Posterior cingulate gyrus (tissue), 11 donors: Measurements from ENCODE around the gene SERPINE3.

ENCODE experiments used
- DNase-seq, 10 donors: peaks; one replicate each; pipeline versions ENCODE4 v3.0.0 to v3.0.0-alpha.2; 2020 to 2021; ENCODE audit warnings: mixed read lengths in 3 of 10
- intact Hi-C: fragments of 100-400 bp; cut with DNase I; formaldehyde crosslinking; loops from one replicate; pipeline ENCODE4 v1.15.1; 2023

The SERPINE3 gene

GRCh38 chr13:51327961-51328360 lies 11.5 kb upstream of the SERPINE3 start:
- no peak for DNase-seq
- intact Hi-C loops, result no loop called here

- intact Hi-C loops, result no loop called here
- DNase-seq, result peak in 1 of 10 donors; percentile 66
These were observed 11.0 kb upstream of the SERPINE3 start for GRCh38 chr13:51328488-51328887.

GRCh38 chr13:51329606-51330005 lies 9.9 kb upstream of the SERPINE3 start:
- DNase-seq, result no peak
- intact Hi-C loops, result no loop called here

GRCh38 chr13:51330791-51331190 lies 8.7 kb upstream of the SERPINE3 start:
- intact Hi-C loops, result no loop called here
- peak in 2 of 10 donors; percentile 16 to 54 for DNase-seq

DNA sequence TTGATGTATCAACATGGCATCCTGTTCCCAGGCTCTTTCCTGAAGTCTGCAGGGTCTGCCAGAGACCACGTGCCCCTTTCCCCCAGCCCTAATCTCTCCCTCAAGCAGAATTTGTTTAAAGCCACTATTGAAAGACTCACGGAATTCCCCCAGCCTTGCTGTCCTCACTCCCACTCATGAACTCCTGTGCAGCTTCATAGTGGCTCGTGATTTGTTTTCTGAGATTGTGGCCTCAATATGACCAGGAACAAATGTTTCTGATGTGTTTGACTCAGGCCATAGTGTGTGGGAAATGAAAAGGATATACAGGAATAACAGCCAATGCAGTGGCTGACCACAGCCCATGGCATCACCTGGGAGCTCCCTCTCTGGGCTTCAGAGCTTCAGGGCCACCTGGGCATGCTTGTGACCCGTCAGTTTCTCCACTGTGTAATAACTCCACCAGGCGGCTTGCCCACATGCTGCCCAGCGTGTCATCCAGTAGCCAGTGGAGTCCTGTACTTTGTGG lies 8.1 kb upstream of the SERPINE3 start:
- intact Hi-C loops, result no loop called here
- DNase-seq, result no peak

GRCh38 chr13:51332566-51333361 lies 6.7 kb upstream of the SERPINE3 start:
- intact Hi-C loops, result no loop called here
- no peak for DNase-seq

DNA sequence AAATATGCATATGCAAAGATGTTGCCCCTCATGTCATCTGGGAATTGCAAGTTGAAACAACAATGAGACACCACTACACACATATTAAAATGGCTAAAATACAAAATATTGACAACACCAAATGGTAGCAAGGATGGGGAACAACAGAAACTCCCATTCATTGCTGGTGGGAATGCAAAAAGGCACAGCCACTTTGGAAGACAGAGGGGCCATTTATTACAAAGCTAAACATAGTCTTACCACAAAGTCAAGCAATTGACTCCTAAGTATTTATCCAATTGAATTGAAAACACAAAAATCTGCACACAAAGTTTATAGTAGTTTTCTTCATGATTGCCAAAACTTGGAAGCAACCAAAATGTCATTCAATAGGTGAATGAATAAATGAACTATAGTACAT lies 6.1 kb upstream of the SERPINE3 start:
- intact Hi-C loops, result no loop called here
- no peak for DNase-seq

- intact Hi-C loops, result no loop called here
- no peak for DNase-seq
These were observed 5.7 kb upstream of the SERPINE3 start for GRCh38 chr13:51333826-51334225.

GRCh38 chr13:51336746-51337145 lies 2.7 kb upstream of the SERPINE3 start:
- DNase-seq, result no peak
- intact Hi-C loops, result no loop called here

- no peak for DNase-seq
- intact Hi-C loops, result no loop called here
These were observed 651 bp downstream of the SERPINE3 start for GRCh38 chr13:51339952-51340732.

DNA sequence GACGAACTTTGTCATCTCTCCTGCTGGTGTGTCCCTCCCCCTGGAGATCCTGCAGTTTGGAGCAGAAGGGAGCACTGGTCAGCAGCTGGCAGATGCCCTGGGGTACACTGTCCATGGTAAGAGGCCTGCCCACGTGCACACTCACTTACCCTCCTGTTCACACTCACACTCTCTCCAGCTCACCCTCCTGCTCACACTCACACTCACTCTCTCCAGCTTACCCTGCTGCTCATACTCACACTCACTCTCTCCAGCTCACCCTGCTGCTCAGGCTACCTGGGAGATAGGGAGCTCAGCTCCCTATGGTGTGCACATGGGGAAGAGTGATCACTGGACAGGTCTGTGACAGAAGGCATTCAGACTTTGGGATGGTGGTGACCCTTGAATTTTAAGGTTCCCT lies 1.7 kb downstream of the SERPINE3 start:
- no peak for DNase-seq
- intact Hi-C loops, result no loop called here

DNA sequence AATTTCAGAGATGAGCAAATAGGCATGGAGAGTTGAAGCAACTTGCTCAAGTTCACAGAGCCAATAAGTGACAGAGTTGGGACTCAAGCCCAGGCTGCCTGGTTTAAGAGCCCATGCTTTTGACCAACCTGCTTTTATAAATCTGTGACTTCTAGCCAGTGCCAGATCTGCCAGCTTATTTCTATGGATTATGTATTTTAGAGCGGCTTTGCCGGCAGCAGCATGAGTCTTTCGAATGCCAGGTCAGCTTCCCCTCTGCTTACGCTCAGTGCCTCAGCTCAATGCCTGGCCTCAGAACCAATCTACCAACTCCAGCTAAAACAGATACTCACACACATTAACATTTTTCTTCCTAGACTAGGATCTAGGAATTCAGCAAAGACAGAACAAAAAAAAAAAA lies 2.3 kb downstream of the SERPINE3 start:
- intact Hi-C loops, result no loop called here
- no peak for DNase-seq

GRCh38 chr13:51342706-51343105 lies 3.2 kb downstream of the SERPINE3 start:
- DNase-seq, result no peak
- intact Hi-C loops, result no loop called here

- no peak for DNase-seq
- intact Hi-C loops, result no loop called here
These were observed 4.0 kb downstream of the SERPINE3 start for GRCh38 chr13:51343475-51343874.

GRCh38 chr13:51346397-51346796 lies 6.9 kb downstream of the SERPINE3 start:
- intact Hi-C loops, result no loop called here
- no peak for DNase-seq

DNA sequence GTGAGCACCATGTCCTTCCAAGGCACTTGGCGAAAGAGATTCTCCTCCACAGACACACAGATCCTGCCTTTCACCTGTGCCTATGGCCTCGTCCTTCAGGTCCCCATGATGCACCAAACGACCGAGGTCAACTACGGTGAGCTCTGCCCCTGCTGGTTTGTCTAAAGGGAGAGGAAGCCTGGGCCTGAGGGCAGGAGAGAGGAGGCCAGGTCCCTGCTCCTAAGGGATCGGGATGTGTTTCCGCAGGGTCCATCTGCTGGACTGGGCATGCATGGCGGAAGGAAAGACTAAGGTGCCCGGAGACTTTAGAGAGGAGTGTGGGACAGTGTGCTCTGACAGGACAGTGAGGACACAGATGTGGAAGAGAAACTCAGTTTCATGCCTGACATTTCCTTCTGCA lies 7.6 kb downstream of the SERPINE3 start:
- intact Hi-C loops, result no loop called here
- no peak for DNase-seq

DNA sequence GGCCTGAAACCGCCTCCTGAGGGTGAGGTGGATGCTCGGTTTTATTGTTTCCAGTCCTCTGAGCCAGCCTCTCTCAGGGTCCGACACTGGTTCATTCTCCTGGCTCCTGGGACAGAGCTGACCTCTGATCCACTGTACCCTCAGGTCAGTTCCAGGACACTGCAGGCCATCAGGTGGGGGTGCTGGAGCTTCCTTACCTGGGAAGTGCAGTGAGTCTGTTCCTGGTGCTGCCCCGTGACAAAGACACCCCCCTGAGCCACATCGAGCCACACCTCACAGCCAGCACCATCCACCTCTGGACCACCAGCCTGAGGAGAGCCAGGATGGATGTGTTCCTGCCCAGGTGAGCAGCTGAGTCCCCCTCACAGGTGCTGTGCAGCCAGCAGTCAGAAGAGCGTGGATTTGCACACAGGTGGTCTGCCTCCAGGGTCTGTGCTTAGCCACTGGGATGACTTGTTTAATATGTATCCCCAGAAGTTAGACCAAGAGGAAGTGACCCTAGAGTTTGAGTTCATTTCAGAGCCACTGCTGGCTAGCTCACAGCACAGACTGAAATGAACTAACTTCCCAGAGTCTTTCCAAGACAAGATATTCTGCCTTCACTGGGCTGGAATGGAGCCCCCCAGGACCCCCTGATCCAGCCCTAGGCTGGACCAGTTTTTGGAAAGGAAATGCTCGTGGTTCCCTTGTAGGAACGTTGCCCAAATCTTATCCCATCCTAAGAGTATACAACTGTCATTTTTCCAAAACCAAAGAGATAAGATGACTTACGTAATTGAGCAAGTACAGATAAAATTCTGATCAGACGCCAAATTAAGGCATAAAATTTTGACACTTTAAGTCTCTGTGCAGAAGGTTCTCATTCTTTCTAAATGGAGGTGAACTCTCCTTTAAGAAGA lies 8.8 kb downstream of the SERPINE3 start:
- no peak for DNase-seq
- intact Hi-C loops, result no loop called here

GRCh38 chr13:51349016-51349415 lies 9.5 kb downstream of the SERPINE3 start:
- no peak for DNase-seq
- intact Hi-C loops, result no loop called here

GRCh38 chr13:51355217-51355616 lies 15.7 kb downstream of the SERPINE3 start:
- no peak for DNase-seq
- intact Hi-C loops, result no loop called here

GRCh38 chr13:51357928-51358595 lies 18.6 kb downstream of the SERPINE3 start:
- no peak for DNase-seq
- intact Hi-C loops, result no loop called here
